Germinal center (tissue), 1 donor: ENCODE measurements around the gene ATP6V0A4.
"Not testable (repeated sequence)": the region's sequence is repeated elsewhere in the genome, so short reads cannot be mapped to it uniquely, and the experiment has no call there.

ENCODE experiments used
- DNase-seq: peaks from one replicate; pipeline ENCODE4 v3.0.0; 2012; ENCODE audit warnings: mixed read lengths, low spot score

Gene ATP6V0A4

DNA sequence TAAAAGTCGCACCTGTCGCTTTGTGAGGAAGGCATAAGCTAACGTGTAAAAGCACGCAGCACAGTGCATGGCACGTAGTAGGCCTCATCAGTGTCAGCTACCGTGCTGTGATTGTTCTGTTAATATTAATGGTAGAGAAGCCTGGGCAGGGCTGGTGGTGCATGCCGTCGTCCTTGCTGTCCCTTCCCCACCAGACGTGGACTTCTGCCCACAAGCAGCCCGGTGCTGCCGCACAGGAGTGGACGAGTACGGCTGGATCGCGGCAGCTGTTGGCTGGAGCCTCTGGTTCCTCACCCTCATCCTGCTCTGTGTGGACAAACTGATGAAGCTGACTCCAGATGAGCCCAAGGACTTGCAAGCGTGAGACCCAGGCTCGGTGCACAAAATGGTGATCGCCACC, 4.7 kb upstream of the ATP6V0A4 start:
- DNase-seq, result no peak

DNA sequence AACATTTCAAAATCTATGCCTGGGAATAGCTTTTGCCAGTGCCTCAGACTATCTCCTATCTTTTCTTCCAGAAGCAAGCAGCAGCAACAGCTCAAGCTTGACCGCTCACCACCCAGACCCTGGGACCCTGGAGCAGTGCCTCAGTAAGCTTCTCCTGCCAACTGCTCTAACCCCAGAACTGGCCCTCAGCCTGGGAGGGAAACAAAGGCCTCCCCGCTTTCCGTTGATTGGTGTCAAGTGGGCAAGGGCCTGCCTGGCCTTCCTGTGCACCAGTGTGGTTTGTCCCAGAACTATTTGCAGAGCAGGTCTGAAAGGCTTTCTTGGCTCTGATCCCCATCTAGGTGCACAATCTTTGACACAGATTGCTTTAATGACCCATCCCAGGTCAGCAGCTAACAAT, 3.3 kb upstream of the ATP6V0A4 start:
- no peak for DNase-seq

DNA sequence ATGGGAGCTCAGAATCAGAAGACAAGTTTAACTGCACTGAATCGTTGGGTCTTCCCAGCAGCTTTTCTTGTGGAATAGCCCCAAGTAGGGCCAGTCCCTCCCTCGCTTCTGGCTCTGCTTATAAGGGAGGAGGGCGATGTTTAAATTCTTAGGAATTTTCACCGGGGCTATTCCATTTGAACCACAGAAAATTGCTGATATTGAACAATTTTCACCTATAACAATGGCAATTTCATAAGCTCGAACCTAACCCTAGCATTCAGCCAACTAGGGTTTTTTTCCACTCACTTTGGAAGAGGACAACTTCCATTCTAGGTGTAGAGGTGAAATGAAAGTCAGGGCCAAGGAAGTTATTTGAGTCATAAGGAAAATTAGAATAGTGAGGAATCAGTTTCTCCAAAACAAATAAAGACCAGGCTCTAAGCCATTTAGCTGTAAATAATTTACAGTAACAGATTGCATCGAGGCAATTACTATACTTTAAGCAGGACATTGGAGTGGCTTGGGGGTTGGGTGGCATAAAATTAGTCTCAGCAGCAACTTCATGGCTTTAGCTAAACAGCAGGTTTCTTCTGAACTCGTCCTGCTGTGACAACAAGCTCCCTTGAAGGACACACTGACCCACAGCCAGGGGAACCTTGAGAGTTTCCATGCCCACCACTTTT, 1.5 kb upstream of the ATP6V0A4 start:
- no peak for DNase-seq

DNA sequence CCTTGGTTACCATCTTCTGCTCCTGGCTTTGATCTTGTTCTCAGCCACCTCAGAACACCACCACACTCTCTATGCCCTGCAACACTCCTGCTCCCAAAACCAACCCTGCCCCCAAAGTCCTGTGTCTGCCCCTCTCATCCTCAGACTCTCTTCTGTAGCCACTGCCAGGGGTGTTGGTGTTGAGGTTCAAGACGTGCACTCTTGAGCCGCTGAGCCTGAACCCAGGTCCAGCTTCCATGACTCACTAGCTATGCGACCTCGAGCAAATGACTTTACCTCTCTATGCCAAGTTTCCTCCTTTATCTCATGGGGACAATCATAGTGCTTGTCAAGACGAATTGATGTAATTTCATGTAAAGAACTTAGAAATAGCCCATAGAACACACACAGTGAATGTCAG, 840 bp upstream of the ATP6V0A4 start:
- DNase-seq, result no peak

DNA sequence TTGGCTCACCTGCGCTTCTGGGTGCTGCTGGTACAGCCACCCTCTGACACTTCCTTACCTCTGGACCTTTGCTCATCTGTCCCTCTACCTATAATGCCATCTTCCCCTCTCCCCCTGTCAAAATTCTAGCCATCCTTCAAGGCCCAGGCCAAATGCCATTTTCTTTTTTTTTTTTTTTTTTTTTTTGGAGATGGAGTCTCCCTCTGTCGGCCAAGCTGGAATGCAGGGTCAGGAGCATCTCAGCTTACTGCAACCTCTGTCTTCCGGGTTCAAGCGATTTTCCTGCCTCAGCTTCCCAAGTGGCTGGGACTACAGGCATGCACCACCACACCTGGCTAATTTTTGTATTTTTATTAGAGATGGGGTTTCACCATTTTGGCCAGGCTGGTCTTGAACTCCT, 950 bp downstream of the ATP6V0A4 start:
- DNase-seq, result not testable (repeated sequence)

DNA sequence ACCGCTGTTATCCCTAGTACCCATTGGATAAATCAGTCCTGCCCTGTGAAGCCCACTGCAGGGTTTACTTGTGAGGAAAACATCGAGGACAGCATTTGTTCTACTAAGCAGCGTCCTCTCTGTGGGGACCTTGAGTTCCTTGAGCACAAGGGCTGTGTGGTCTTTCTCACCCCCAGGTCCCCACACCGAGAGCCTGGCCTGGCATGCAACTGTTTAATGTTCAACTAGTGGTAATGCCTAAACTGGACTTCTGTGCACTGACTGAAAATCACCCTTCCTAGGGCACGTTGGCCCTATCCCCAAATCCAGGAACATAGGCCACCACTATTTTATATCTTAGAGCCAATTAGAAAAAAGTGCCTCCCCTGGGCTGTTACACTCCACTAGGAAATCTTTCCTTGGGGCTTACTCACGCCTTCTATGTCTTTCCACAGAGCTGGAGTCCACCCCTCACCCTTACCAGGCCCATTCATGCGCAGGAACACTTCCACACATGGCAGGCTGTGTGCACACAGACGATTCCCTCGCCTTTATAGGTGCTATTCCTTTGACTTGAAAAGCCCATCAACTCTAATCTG, 1.9 kb downstream of the ATP6V0A4 start:
- no peak for DNase-seq

DNA sequence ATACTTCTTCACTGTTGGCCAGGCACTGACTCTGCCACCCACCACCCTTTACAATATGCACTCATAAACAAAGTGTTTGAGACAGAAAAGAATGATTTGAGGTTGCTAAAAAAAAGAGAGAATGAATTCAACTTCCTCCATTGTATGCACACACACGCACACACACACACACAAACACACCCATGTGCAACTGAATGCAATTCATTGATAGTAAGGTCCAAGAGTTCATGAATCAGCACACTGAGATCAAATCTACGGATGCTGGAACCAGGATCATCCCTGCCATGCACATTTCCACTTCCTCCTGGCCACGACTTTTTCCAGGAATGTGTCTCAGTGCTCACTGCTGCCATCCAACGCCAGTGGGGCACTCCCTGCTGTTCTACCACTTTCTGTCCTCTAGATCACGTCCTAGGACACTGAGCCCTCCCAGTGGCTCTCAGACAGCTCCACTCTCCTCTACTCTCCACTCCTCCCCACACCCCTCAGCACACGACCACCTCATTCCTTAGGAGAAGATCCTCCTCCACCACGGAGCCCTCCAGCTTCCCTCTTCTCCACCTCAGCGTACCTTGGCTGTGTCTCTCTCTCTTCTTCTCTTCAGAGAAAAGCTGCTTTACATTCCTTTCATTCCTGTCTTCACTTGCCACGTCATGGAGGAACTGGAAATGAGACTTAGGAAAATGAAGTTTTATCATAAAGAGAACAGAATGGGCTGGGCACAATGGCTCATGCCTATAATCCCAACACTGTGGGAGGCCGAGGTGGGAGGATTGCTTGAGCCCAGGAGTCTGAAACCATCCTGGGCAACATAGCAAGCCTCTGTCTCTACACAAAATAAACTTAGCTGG, 12.2 kb downstream of the ATP6V0A4 start:
- DNase-seq, result no peak

DNA sequence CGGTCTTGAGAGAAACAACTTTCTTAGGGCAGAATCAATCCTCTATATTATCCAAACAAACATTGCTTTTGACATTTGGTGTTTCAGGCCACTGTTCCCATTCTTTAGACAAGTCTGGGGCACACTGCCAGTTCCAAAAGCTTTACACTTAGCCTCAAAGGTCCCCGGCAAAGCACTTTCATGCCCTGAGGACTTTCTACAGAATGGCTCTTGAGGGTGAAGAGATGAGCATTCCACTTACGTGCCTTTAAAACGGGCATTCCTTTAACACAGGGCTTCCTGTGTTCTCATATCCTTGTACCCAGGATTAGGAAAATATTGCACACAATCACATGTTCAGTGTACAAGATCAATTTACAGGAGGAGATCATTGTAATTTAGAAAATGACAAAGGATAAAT, 13.3 kb downstream of the ATP6V0A4 start:
- DNase-seq, result no peak

DNA sequence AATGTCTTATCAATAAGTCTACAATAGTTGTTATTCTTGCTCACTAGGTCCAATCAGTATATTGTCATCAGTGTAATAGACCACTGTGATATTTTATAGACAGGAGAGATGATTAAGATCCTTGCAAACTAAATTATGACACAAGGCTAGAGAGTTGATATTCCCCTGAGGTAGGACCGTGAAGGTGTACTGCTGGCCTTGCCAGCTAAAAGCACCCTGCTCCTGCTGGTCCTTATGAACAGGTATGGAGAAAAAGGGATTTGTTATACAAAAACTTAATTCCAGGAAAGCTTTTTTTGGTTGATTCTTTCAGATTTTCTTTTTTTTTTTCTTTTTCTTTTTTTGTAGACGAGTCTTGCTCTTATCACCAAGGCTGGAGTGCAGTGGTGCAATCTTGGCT, 17.0 kb downstream of the ATP6V0A4 start:
- DNase-seq, result no peak

DNA sequence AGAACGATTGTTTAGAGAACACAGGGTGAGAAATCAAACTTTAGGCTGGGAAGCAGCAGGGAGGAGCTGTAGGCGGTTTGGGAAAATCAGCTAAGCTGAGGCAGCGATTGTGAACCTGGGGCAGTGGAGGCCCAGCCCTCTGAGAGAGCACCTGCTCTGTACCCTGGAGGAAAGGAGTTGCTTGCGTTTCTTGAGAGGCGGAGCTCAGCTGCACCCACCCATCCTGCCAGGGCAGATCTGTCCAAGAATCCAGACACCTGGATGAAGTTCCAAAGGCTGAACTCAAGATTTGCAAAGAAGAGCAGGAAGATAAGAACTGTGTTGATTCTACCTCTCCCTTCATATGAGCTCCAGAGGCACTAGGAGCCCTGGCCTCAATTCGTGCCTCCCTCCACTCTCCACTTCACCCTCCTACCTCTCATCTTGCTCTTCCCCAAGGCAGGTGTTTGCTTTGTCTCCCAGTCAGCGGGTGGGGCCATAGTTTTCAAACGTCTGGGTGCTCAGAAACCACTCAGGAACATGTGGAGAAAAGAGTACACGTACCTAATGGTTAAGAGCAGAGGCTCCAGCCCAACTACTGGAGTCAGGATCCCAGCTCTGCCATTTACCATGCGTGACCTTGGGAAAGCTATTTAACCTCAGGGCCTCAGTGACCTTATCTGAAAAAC, 21.7 kb downstream of the ATP6V0A4 start:
- no peak for DNase-seq

DNA sequence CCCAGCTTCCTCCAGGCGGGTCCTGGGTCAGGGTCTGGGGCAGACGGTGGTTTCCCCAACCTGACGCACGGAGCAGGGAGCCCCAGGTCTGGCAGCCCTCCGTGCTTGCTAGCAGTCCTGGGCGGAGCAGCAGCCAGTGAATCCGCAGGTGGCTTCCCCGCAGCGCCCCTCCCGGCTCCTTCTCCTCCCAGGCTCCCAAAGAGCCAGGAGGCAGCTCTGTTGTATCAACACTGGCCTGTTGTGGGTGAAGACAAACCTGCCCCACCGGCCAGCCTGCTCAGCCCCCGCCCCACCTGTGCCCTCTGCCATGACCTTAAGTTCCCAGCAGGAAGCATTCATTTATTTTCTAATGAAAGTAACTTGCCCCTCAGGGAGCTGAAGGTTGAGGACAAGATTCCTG, 24.2 kb downstream of the ATP6V0A4 start:
- no peak for DNase-seq

DNA sequence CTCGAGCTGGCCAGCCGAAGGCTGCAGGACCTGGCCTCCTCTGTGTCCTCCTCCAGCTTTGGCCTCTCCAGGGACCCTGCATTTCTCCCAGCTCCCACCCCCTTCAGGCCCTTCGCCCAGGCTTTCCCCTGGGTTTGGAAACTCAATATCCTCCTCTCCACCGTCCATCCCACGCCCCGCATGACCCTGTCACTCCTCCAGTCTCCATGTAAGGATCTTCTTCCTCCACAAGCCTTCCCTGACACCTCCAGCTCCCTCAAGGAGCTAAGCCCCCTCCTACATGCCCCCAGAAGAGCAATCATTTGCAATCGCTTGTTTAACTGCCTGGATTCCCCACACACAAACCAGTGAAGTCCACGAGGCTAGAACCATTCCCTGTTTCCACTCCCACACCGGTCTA, 24.8 kb downstream of the ATP6V0A4 start:
- no peak for DNase-seq

DNA sequence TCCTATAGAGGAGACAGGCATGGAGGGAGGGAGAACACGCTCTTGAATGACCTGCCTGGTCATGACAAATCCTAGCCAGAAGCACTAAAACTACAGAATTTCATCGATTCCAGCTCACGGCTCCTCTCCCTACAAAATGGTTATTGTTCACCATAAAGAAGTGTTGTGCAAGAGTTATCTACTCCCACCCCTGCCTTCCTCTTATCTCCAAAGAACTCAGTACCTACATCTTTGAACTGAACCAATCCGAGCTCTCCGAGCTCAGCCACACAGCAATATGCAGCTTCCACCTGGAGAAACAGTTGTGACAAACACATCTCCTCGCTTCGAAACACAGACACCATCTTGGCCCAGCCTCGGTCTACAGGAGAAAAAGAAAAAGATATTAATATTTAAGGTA, 27.1 kb downstream of the ATP6V0A4 start:
- DNase-seq, result no peak

DNA sequence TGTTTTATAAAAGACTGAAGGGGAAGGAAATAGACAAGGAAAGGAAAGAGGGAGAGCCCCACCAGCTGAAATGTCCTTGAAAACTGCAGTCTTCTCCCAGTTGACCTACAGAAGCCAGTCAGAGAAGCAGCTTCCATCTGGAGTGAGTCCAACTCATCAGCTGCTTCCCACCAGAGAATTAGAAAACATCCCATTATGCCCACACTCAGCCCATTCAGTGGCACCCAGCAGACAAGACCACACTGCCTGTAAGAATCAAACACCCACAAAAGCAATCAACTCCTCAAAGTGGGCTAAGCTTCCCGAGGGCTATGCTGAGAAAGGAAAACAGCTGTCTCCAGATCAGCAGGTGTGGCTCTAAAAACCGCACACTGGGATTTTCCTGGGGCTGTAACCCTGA, 29.8 kb downstream of the ATP6V0A4 start:
- no peak for DNase-seq

DNA sequence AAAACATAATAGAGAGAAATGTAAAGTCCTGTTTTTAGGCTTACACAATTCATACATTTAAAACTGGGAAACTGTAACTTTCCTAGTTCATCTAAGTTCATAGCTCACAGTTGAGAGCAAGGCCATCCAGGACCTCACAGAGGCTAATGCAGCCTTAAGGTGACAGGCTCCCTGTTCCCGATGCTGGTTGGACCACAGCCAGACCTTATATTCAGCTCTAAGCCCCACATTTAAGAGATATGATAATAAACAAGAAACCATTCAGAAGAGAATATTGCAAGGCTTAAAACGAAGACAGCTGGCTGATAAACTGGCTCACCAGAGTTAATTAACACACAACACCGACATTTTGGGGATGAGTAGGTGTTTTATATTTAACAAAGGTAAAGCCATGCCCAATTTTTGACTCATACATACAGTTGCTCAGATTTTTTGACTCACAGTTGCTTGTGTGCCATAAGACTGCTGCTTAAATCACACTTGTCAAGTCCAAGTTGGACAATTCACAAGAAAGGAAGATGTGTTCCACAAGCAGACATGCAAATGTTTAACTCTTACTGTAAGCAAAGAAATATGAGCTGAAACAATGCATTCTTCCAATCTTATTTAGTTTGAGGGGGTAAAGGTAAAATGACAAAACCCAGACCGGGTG, 41.3 kb downstream of the ATP6V0A4 start:
- DNase-seq, result no peak

DNA sequence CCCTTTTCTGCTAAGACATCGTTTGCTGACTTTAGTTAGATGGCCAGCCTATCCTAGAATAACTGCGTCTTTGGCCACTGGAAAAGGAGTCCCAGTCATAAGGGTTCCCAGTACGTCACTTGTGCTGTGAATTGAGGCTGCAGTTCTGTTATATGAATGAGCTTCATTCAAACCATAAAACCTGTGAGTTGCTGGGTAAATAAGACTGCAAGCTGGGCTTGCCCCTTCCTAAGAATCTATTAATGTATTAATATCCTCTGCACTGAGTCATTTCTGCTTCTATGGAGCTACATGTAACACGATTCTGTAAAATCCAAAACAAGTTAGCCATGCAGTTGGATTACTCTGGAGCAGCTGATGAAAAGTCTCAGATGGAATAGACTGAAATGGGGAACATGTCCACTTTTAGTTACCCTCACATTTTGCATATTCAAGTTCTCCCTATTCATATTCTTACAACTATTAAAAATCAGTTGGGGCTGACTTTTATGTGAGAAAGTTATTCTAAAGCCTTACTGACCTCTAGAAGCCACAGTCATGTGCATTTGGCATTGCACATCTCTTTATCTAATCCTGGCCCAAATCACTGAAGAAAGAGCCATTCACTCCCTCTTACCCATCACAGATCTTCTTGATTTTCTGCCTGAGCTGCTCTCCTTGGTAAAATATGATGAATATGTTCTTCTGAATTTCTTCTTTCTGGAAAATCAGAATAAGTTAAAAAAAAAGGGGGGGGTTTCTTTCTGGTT, 42.0 kb downstream of the ATP6V0A4 start:
- DNase-seq, result no peak

DNA sequence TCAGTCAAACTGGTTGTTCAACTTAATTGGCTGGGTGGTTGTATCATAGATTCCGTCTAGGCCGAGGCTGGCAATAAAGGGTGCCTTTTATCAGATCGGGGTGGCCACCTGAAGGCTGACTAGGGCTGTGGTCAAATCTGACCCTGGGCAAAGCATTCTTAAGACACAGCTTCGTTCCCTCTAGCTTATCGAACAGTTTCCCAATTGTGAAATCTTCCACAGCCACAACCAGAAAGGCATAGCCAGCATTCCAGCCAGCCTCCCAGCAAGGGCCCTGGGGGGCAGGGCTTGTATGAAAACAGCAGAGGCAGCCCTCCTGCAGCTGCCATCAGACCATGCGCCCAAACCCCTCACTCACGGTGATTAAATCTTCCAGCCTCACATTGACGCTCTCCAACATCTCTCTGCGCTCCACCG, 42.7 kb downstream of the ATP6V0A4 start:
- no peak for DNase-seq

DNA sequence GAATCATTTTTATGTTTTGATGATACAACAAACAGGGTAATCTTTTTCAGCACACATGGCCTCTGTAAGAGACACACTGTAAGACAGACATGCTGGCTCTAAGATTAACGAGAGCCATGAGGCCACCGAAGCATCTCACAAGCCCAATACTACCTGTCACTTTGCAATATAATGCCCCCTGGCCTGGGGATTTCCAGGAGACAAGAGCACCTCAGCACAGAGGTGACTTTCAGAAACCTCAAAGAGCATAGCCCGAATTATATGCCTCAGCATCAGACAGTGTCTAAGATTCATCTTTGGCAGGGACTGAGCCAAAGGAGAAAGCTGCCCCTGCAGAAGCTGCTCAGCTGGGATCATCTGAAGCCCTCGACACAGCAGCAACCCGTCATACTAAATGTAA, 44.4 kb downstream of the ATP6V0A4 start:
- no peak for DNase-seq

DNA sequence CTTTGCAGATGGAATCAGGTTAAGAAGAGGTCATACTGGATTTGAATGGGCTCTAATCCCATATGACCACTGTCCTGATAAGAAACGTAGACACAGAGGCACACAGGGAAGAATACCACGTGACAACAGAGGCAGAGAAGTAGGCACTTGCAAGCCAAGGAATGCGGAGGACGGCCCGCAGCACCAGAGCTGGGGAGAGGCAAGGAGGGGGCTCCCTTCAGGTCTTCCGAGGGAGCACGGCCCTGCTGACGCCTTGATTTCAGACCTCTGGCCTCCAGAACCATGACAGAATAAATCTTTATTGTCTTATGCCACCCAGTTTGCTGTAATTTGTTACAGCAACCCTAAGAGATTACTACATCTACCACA, 44.9 kb downstream of the ATP6V0A4 start:
- DNase-seq, result no peak

DNA sequence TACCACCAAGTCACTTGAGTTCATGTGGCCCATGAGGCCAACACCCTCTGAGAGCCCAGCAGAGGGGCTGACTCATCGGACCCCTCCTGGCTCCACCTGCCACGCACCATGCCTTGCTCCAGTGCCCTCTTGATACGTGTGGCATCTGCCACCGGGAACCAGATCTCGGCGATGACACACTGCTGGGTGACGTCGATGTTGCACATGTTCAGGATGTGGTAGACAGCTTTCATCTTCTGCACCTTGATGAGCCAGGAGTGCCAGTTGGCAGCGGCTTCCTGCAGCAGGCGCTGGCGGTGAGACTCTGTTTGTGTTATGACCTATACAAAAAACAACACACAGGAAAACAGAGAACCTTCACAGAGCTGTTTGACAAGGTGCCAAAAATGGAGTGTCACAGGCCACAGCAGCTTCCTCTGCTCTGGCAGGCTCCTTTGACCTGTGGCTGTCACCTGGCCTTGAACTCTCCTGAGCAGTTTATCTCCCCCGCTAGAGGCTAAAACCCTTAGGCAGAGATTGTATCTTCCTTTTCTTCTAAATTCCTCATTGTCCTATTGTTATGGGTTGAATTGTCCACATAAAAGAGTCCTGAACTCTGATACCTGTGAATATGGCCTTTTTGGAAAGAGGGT, 45.4 kb downstream of the ATP6V0A4 start:
- DNase-seq, result no peak

DNA sequence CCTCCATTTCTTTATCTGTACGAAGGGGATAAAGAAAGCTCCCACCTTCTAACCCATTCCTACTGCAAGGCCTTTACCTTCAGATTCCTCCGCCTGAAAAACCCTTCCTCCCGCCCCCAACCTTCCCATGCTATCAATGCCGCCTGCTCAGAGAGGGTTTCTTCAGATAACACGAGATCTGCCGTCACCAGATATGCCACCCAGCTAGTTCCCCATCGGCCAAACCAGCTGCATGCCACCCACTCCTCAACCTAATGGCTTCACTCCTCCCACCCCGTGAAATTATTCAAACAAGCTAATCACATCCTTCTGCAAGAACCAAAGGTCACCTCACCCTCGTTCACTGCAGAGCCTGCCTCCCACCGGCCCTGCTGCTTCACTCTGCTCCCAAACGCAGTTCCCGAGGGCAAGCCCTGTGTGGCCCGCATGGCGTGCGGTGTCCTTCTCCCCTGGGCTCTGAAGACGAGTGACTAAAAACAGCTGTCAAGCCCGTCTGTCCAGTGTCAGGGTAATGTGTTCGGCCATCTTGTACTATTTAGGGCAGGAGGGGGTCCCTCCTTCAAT, 47.0 kb downstream of the ATP6V0A4 start:
- no peak for DNase-seq
